Measurements from ENCODE around the gene RECQL5.

The RECQL5 gene

GRCh38 chr17:75632863-75633485, 34.0 kb downstream of the RECQL5 start, which contains the start of gene SMIM5:
Gene SMIM5 (plus strand): TSS chr17:75633434. CDS start chr17:75640202, 6,768 bp downstream.
- DNase-seq, result peak; percentile 28

- no peak for DNase-seq
Measured at GRCh38 chr17:75632428-75632827, 34.5 kb downstream of the RECQL5 start.

GRCh38 chr17:75631353-75631752, 35.6 kb downstream of the RECQL5 start:
- DNase-seq, result no peak

- no peak for DNase-seq
Measured at GRCh38 chr17:75630071-75630917, 36.7 kb downstream of the RECQL5 start.

GRCh38 chr17:75629157-75629556, 37.8 kb downstream of the RECQL5 start:
- DNase-seq, result no peak

- no peak for DNase-seq
Measured at GRCh38 chr17:75628425-75628824, 38.5 kb downstream of the RECQL5 start.

GRCh38 chr17:75627094-75627493, 39.9 kb downstream of the RECQL5 start:
- no peak for DNase-seq

GRCh38 chr17:75626496-75627038, 40.4 kb downstream of the RECQL5 start:
- no peak for DNase-seq

GRCh38 chr17:75625813-75626486, 41.0 kb downstream of the RECQL5 start:
- DNase-seq, result peak; percentile 16

GRCh38 chr17:75624714-75625345, 42.1 kb downstream of the RECQL5 start:
- DNase-seq, result no peak

- DNase-seq, result no peak
Measured at GRCh38 chr17:75624021-75624420, 42.9 kb downstream of the RECQL5 start.

- DNase-seq, result no peak
Measured at GRCh38 chr17:75623386-75623785, 43.6 kb downstream of the RECQL5 start.

GRCh38 chr17:75622771-75623273, 44.1 kb downstream of the RECQL5 start:
- no peak for DNase-seq

GRCh38 chr17:75622076-75622475, 44.9 kb downstream of the RECQL5 start:
- DNase-seq, result no peak

- DNase-seq, result no peak
Measured at GRCh38 chr17:75621489-75621888, 45.5 kb downstream of the RECQL5 start.

GRCh38 chr17:75619506-75620431, 47.2 kb downstream of the RECQL5 start:
- peak; percentile 4 for DNase-seq

GRCh38 chr17:75617675-75618074, 49.3 kb downstream of the RECQL5 start:
- no peak for DNase-seq

- no peak for DNase-seq
Measured at GRCh38 chr17:75617218-75617617, 49.7 kb downstream of the RECQL5 start.

GRCh38 chr17:75616521-75617122, 50.3 kb downstream of the RECQL5 start:
- DNase-seq, result no peak

GRCh38 chr17:75615301-75615700, 51.7 kb downstream of the RECQL5 start:
- no peak for DNase-seq
